Fibroblast of the aortic adventitia (primary cell): ENCODE results near the gene GTF3C4. TPM values are rescaled to one million over a fixed set of nuclear protein-coding genes. Genes with fewer than 3 reads are reported as not detected.
"Not testable (repeated sequence)": the region's sequence is repeated elsewhere in the genome, so short reads cannot be mapped to it uniquely, and the experiment has no call there.

ENCODE experiments used
- DNase-seq: peaks from one replicate; pipeline ENCODE4 v3.0.0-alpha.2; 2010; ENCODE audit warnings: low read depth
- H3K4me3 ChIP-seq: 2 replicates; pipeline ENCODE4 v1.5.1; 2011; ENCODE audit warnings: low read depth, mild to moderate bottlenecking, control low read depth, low read length, moderate library complexity
- total RNA-seq: library from RNA; depleted of rRNA; stranded (reverse); fragments of >200 nt; gene quantifications from 2 replicates; pipeline ENCODE4 v1.2.3, GENCODE V29; 2012; ENCODE audit warnings: low replicate concordance
- TF ChIP-seq, protein P1 (sequence below): IDR thresholded peaks from 2 replicates; pipeline ENCODE4 v1.5.1; 2011; ENCODE audit warnings: mild to moderate bottlenecking, low read length, control low read depth, inconsistent platforms; ENCODE audit not compliant: insufficient read depth

Gene GTF3C4
- total RNA-seq, 1 donor = 19.8 TPM

- H3K4me3 ChIP-seq = no peak overlapping the region
- no peak for DNase-seq
- TF ChIP-seq, protein P1, sequence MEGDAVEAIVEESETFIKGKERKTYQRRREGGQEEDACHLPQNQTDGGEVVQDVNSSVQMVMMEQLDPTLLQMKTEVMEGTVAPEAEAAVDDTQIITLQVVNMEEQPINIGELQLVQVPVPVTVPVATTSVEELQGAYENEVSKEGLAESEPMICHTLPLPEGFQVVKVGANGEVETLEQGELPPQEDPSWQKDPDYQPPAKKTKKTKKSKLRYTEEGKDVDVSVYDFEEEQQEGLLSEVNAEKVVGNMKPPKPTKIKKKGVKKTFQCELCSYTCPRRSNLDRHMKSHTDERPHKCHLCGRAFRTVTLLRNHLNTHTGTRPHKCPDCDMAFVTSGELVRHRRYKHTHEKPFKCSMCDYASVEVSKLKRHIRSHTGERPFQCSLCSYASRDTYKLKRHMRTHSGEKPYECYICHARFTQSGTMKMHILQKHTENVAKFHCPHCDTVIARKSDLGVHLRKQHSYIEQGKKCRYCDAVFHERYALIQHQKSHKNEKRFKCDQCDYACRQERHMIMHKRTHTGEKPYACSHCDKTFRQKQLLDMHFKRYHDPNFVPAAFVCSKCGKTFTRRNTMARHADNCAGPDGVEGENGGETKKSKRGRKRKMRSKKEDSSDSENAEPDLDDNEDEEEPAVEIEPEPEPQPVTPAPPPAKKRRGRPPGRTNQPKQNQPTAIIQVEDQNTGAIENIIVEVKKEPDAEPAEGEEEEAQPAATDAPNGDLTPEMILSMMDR = no peak
Measured at GRCh38 chr9:132708239-132708638, 38.0 kb downstream of the GTF3C4 start.

DNA sequence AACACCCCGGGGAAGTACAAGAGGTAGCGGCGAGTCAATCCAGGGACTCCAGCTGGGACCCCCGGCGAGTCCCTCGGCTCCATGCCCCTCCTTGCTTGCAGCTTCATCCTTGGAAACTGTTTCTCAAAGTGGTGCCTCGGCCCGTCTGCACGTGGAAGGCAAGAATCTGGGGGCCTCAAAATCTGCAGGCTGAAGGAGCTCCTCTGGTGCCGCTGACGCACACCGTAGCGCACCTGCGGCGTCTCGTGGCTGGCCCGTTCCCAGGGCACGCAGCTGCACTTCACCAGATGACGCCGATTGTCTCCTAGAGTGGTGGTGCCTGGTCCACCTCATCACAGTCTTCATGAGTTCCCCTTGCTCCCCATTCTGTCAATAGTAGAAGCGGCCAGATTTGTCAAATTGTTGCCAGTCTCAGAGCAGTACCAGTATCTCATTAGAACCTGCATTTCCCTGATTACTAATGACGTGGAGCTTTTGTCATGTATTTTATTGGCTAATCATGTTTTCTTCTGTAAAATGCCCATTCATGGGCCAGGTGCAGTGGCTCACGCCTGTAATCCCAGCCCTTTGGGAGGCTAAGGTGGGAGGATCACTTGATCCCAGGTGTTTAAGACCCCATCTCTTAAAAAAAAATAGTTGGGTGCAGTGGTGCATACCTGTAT lies 38.6 kb downstream of the GTF3C4 start:
- TF ChIP-seq, protein P1 = no peak
- H3K4me3 ChIP-seq = no peak overlapping the region
- DNase-seq = no peak

DNA sequence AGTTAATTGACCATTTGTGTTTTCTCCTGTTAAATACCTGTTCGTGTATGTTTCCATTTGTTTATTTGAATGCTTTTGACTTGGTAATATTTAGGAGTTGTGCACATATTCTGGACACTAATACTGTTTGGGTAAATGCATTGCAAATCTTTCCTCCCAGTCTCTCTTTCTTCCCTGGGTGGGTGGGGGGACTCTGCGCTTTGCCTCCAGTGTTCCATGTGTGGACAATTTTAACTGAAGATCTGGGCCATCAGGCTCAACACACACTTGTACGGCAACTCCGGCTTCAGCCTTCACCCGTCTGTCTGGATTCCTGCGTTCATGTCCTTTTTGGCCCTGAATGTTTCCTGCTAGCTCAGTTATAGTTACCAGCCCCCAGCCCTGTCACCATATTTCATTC lies 40.1 kb downstream of the GTF3C4 start:
- no peak for DNase-seq
- H3K4me3 ChIP-seq = no peak overlapping the region
- TF ChIP-seq, protein P1 = no peak

DNA sequence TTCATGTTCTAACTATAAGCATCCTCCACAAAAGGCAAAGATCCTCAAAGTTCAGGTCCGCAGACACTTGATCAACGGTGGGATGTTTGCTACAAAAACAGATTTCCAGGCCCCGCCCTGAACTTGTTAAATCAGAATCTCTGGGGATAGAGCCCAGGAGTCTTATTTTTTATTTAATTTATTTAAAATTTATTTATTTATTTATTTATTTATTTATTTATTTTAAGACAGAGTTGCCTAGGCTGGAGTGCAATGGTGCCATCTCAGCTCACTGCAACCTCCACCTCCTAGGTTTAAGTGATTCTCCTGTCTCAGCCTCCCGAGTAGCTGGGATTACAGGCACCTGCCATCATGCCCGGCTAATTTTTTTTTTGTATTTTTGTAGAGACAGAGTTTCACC lies 40.9 kb downstream of the GTF3C4 start:
- DNase-seq, H3K4me3 ChIP-seq: not testable (repeated sequence)

- H3K4me3 ChIP-seq = no peak overlapping the region
- DNase-seq = no peak
- TF ChIP-seq, protein P1 = no peak
Measured at GRCh38 chr9:132711846-132712245, 41.6 kb downstream of the GTF3C4 start.

GRCh38 chr9:132712753-132713152 lies 42.5 kb downstream of the GTF3C4 start:
- H3K4me3 ChIP-seq = no peak overlapping the region
- TF ChIP-seq, protein P1 = no peak
- DNase-seq = no peak

GRCh38 chr9:132716007-132716406 lies 45.7 kb downstream of the GTF3C4 start:
- TF ChIP-seq, protein P1 = no peak
- no peak overlapping the region for H3K4me3 ChIP-seq
- DNase-seq = no peak
